ENCODE measurements around the gene TUSC2.

Gene TUSC2

GRCh38 chr3:50354186-50354764 lies 26.3 kb upstream of the TUSC2 start:
- DNase-seq, result no peak

GRCh38 chr3:50353245-50354004 lies 25.4 kb upstream of the TUSC2 start:
- DNase-seq, result no peak

- no peak for DNase-seq
Observed at GRCh38 chr3:50352781-50353180, 24.8 kb upstream of the TUSC2 start.

GRCh38 chr3:50351323-50351697 lies 23.3 kb upstream of the TUSC2 start:
- no peak for DNase-seq

- peak; percentile 78 for DNase-seq
Observed at GRCh38 chr3:50350527-50351322, 22.7 kb upstream of the TUSC2 start, which contains the start of the genes CYB561D2 and NPRL2. TSS of gene CYB561D2 (plus strand) at chr3:50350862. CDS start at chr3:50351434, 572 bp downstream. TSS of gene NPRL2 (minus strand) at chr3:50350775. CDS start at chr3:50350652, 123 bp downstream.

- no peak for DNase-seq
Observed at GRCh38 chr3:50350213-50350526, 22.1 kb upstream of the TUSC2 start.

- DNase-seq, result no peak
Observed at GRCh38 chr3:50347187-50347813, 19.3 kb upstream of the TUSC2 start.

- DNase-seq, result no peak
Observed at GRCh38 chr3:50345586-50346234, 17.7 kb upstream of the TUSC2 start, which contains the start of gene ZMYND10. TSS of gene ZMYND10 (minus strand) at chr3:50345732. CDS start at chr3:50345579, 153 bp downstream.

GRCh38 chr3:50345008-50345407 lies 17.0 kb upstream of the TUSC2 start:
- no peak for DNase-seq

GRCh38 chr3:50342813-50343633 lies 15.0 kb upstream of the TUSC2 start:
- no peak for DNase-seq

GRCh38 chr3:50341996-50342650 lies 14.1 kb upstream of the TUSC2 start:
- DNase-seq, result no peak

GRCh38 chr3:50341537-50341936 lies 13.5 kb upstream of the TUSC2 start:
- no peak for DNase-seq

GRCh38 chr3:50340448-50341329 lies 12.7 kb upstream of the TUSC2 start, which contains the start of gene RASSF1:
TSS of gene RASSF1 (minus strand) at chr3:50340836. CDS start at chr3:50340805, 31 bp downstream.
- DNase-seq, result no peak

- DNase-seq, result no peak
Observed at GRCh38 chr3:50340147-50340447, 12.1 kb upstream of the TUSC2 start.

GRCh38 chr3:50339485-50340146 lies 11.6 kb upstream of the TUSC2 start:
- no peak for DNase-seq

- DNase-seq, result no peak
Observed at GRCh38 chr3:50338965-50339364, 10.9 kb upstream of the TUSC2 start.

GRCh38 chr3:50337175-50337861 lies 9.3 kb upstream of the TUSC2 start:
- DNase-seq, result peak; percentile 90

- no peak for DNase-seq
Observed at GRCh38 chr3:50336452-50337174, 8.6 kb upstream of the TUSC2 start.

All from DMS 273 treated with DMSO at 0.1 percent for 48 hours (cell line).